ENCODE results near the gene OXSM.

OXSM gene
- total RNA-seq, result 8.7 to 14.1 reads per million in 2 donors

GRCh38 chr3:25789596-25790556, at the start of gene OXSM:
TSS of gene OXSM (plus strand) at chr3:25790090. CDS start at chr3:25791021, 931 bp downstream.
- peak; percentile 82 for DNase-seq

GRCh38 chr3:25744470-25744869, 45.4 kb upstream of the OXSM start:
- no peak for DNase-seq

- DNase-seq, result no peak
Measured at GRCh38 chr3:25747033-25747432, 42.9 kb upstream of the OXSM start.

GRCh38 chr3:25748189-25748588, 41.7 kb upstream of the OXSM start:
- DNase-seq, result no peak

GRCh38 chr3:25749031-25749581, 40.8 kb upstream of the OXSM start:
- no peak for DNase-seq

GRCh38 chr3:25751048-25751447, 38.8 kb upstream of the OXSM start:
- DNase-seq, result no peak

- DNase-seq, result no peak
Measured at GRCh38 chr3:25751725-25752124, 38.2 kb upstream of the OXSM start.

- DNase-seq, result no peak
Measured at GRCh38 chr3:25768851-25769250, 21.0 kb upstream of the OXSM start.

- no peak for DNase-seq
Measured at GRCh38 chr3:25775936-25776335, 14.0 kb upstream of the OXSM start.

GRCh38 chr3:25780618-25781017, 9.3 kb upstream of the OXSM start:
- DNase-seq, result no peak

GRCh38 chr3:25781145-25781757, 8.6 kb upstream of the OXSM start:
- DNase-seq, result no peak

GRCh38 chr3:25781758-25782594, 7.9 kb upstream of the OXSM start:
- no peak for DNase-seq

- DNase-seq, result no peak
Measured at GRCh38 chr3:25782636-25782937, 7.3 kb upstream of the OXSM start.

GRCh38 chr3:25782938-25783660, 6.8 kb upstream of the OXSM start, which contains the start of gene NGLY1:
TSS of gene NGLY1 (minus strand) at chr3:25783443. CDS start at chr3:25783390, 53 bp downstream.
- DNase-seq, result peak; percentile 75

- no peak for DNase-seq
Measured at GRCh38 chr3:25783661-25784512, 6.0 kb upstream of the OXSM start.

GRCh38 chr3:25784971-25785370, 4.9 kb upstream of the OXSM start:
- DNase-seq, result no peak

GRCh38 chr3:25785826-25786225, 4.1 kb upstream of the OXSM start:
- no peak for DNase-seq

- DNase-seq, result no peak
Measured at GRCh38 chr3:25787689-25788088, 2.2 kb upstream of the OXSM start.

- DNase-seq, result no peak
Measured at GRCh38 chr3:25789209-25789595, 688 bp upstream of the OXSM start.

- no peak for DNase-seq
Measured at GRCh38 chr3:25801786-25802185, 11.9 kb downstream of the OXSM start.

- no peak for DNase-seq
Measured at GRCh38 chr3:25803833-25804232, 13.9 kb downstream of the OXSM start.
